ENCODE measurements around the gene MYOT. TPM values are rescaled to one million over a fixed set of nuclear protein-coding genes. Genes with fewer than 3 reads are reported as not detected.
"Not testable (repeated sequence)": the region's sequence is repeated elsewhere in the genome, so short reads cannot be mapped to it uniquely, and the experiment has no call there.

MYOT gene
- polyA plus RNA-seq, 1 experiment, result not detected

DNA sequence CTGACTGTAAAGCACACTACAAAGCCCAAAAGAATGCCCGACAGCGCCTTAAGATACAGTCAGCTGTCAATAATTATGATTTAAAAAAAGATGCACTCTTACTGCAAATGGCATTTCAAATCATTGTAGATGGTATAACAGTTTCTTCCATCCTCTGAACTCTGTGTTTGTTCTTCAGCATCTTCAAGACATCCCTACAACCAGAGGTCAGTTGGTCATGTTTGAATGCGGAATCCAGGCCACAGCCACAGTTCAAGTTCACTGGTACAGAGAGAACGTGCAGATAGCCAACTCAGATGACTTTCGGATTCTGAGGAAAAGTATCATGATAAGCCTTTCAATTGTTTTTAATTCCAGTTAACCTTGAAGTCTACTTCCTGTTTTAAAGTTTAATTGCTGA, 8.7 kb upstream of the MYOT start:
- ChIA-PET POLR2A (no interaction called here), CTCF (no interaction called here)
- TF ChIP-seq, protein P1, sequence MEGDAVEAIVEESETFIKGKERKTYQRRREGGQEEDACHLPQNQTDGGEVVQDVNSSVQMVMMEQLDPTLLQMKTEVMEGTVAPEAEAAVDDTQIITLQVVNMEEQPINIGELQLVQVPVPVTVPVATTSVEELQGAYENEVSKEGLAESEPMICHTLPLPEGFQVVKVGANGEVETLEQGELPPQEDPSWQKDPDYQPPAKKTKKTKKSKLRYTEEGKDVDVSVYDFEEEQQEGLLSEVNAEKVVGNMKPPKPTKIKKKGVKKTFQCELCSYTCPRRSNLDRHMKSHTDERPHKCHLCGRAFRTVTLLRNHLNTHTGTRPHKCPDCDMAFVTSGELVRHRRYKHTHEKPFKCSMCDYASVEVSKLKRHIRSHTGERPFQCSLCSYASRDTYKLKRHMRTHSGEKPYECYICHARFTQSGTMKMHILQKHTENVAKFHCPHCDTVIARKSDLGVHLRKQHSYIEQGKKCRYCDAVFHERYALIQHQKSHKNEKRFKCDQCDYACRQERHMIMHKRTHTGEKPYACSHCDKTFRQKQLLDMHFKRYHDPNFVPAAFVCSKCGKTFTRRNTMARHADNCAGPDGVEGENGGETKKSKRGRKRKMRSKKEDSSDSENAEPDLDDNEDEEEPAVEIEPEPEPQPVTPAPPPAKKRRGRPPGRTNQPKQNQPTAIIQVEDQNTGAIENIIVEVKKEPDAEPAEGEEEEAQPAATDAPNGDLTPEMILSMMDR (IDR thresholded peaks at IDR 0.05; ENCODE audit: insufficient read depth, low read depth, low read length), result no peak
- Histone ChIP-seq H3K4me3 (ENCODE audit: low read depth, low read length) (no peak overlapping the region), H3K27me3 (ENCODE audit: control insufficient read depth, insufficient read depth, low read length) (peaks cover 2% of the 10 kb centered on the region; the same call in 1 of the 2 replicates), H3K36me3 (ENCODE audit: control insufficient read depth, insufficient read depth, low read length) (no peaks in the 10 kb centered on the region)
- no peak for DNase-seq (ENCODE audit: low read depth)

DNA sequence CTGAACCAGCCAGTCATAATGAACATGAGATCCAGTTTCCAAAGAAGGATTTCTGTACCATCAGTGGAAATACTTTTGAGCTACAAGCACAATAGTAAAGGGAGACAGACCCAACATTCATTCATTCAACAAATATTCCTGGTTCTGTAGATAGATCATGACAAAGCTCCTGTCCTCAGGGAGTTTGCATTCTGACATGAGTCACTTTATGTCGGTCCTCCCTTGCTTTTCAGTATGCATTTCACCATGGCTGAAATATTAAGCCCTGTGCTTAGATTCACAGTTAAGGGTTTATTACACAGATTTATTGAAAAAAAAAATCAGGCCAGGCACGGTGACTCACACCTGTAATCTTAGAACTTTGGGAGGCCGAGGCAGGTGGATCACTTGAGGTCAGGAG, 5.4 kb upstream of the MYOT start:
- no peak overlapping the region for H3K4me3 ChIP-seq (ENCODE audit: low read depth, low read length)
- H3K27me3 ChIP-seq (ENCODE audit: control insufficient read depth, insufficient read depth, low read length), result no peaks in the 10 kb centered on the region
- POLR2A ChIA-PET, result no interaction called here
- H3K36me3 ChIP-seq (ENCODE audit: control insufficient read depth, insufficient read depth, low read length), result no peaks in the 10 kb centered on the region
- CTCF ChIA-PET, result no interaction called here
- DNase-seq (ENCODE audit: low read depth), result no peak
- TF ChIP-seq, protein P1 (IDR thresholded peaks at IDR 0.05; ENCODE audit: insufficient read depth, low read depth, low read length), result no peak

DNA sequence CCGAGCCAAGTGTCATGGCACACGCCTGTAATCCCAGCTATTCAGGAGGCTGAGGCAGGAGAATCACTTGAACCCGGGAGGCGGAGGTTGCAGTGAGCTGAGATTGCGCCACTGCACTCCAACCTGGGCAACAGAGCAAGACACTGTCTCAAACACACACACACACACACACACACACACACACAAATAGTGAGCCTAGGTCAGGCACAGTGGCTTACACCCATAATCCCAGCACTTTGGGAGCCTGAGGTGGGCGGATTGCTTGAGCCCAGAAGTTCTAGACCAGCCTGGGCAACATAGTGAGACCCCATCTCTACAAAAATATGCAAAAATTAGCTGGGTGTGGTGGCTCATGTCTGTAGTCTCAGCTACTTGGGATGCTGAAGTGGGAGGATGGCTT, 4.0 kb upstream of the MYOT start:
- DNase-seq (ENCODE audit: low read depth); H3K36me3 ChIP-seq (ENCODE audit: control insufficient read depth, insufficient read depth, low read length); POLR2A ChIA-PET; H3K27me3 ChIP-seq (ENCODE audit: control insufficient read depth, insufficient read depth, low read length); H3K4me3 ChIP-seq (ENCODE audit: low read depth, low read length): not testable (repeated sequence)
- CTCF ChIA-PET, result interaction anchor here (1.2 kb wide), 1 partner anchor 11 kb away, joined by 3 read pairs; no protein-coding TSS in a partner anchor

DNA sequence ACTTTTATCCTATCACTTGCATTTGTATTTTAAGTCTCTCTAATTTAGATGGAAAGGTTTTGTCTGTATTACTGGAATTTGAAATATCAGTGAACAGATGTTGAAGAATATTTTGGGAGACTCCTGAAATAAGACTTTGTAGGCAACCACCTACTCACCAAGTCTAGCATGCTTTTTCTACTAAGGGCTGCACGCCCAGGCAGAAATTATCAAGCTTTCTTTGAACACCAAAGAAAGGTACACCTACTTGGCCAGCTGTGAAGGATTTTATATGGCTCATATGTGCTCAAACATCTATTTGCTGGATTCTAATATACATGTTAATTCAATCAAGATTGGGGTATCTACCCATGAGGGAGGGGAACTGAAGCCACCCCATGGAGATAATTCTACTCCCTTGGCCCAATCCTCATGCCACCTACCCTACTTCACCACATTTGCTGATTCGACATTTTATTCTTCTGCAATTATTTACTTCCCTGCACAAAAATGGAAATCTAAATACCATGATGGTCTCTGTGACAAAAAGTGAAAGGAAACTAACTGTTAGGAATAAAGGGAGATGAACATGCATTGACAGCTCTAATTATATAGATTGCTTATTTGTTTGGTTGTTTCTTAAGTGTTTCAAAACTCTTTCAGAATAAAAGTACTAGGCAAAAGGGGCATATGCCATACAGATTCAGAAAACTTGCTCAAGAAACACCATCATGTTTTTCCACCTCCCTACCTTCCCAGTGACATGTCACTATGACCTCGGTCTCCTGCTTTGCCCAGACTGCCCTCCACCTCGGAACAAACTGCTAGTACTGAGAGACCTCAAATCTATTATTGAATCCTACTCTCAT, 895 bp upstream of the MYOT start:
- POLR2A ChIA-PET, result no interaction called here
- Histone ChIP-seq H3K4me3 (ENCODE audit: low read depth, low read length) (no peak overlapping the region), H3K27me3 (ENCODE audit: control insufficient read depth, insufficient read depth, low read length) (no peaks in the 10 kb centered on the region), H3K36me3 (ENCODE audit: control insufficient read depth, insufficient read depth, low read length) (no peaks in the 10 kb centered on the region)
- DNase-seq (ENCODE audit: low read depth), result no peak
- CTCF ChIA-PET, result no interaction called here
- TF ChIP-seq, protein P1 (IDR thresholded peaks at IDR 0.05; ENCODE audit: insufficient read depth, low read depth, low read length), result no peak

DNA sequence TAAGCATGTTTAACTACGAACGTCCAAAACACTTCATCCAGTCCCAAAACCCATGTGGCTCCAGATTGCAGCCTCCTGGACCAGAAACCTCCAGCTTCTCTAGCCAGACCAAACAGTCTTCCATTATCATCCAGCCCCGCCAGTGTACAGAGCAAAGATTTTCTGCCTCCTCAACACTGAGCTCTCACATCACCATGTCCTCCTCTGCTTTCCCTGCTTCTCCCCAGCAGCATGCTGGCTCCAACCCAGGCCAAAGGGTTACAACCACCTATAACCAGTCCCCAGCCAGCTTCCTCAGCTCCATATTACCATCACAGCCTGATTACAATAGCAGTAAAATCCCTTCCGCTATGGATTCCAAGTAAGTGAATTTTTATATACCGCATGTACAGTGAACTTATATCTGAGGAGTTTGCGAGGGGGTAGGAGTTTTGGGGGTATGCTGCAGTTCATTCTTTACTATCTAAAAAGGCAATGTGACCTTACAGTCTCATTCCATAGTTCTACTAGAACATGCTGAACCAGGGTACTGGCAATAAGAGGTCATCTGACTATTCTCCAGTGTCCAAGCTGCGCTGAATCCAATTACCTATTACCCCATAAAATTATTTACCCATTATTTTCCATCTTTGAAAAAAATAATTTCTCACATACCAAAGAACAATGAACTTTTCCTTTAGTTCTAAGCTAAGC, 3.1 kb downstream of the MYOT start:
- TF ChIP-seq, protein P1 (IDR thresholded peaks at IDR 0.05; ENCODE audit: insufficient read depth, low read depth, low read length), result no peak
- Histone ChIP-seq H3K27me3 (ENCODE audit: control insufficient read depth, insufficient read depth, low read length) (no peaks in the 10 kb centered on the region), H3K36me3 (ENCODE audit: control insufficient read depth, insufficient read depth, low read length) (no peaks in the 10 kb centered on the region), H3K4me3 (ENCODE audit: low read depth, low read length) (no peak overlapping the region)
- POLR2A ChIA-PET, result no interaction called here
- CTCF ChIA-PET, result interaction anchor here (1.7 kb wide), 1 partner anchor 9 kb away, joined by 4 read pairs; no protein-coding TSS in a partner anchor
- DNase-seq (ENCODE audit: low read depth), result no peak

Data from BJ (cell line).